BE2C (cell line): ENCODE data around the gene EHD4. TPM values are rescaled to one million over a fixed set of nuclear protein-coding genes. Genes with fewer than 3 reads are reported as not detected.

ENCODE experiments used
- DNase-seq: peaks from one replicate; pipeline ENCODE4 v3.0.0-alpha.2; 2020
- H3K27me3 ChIP-seq: fragments of 250-450 bp; sonication (Bioruptor Pico); 2 replicates; pipeline ENCODE4 v1.5.1; 2020; ENCODE audit warnings: mild to moderate bottlenecking
- H3K36me3 ChIP-seq: fragments of 250-450 bp; sonication (Bioruptor Pico); 2 replicates; pipeline ENCODE4 v1.5.1; 2020; ENCODE audit warnings: mild to moderate bottlenecking
- H3K4me1 ChIP-seq: fragments of 250-450 bp; sonication (Bioruptor Pico); 2 replicates; pipeline ENCODE4 v1.5.1; 2020
- H3K4me3 ChIP-seq: 2 replicates; pipeline ENCODE4 v1.5.1; 2011; ENCODE audit warnings: low read depth, low read length
- H3K9me3 ChIP-seq: fragments of 250-450 bp; sonication (Bioruptor Pico); 2 replicates; pipeline ENCODE4 v1.5.1; 2020
- polyA plus RNA-seq: library from polyadenylated mRNA; unstranded; fragments of >200 nt; gene quantifications from one replicate; pipeline ENCODE4 v1.2.1, GENCODE V29; 2012; ENCODE audit warnings: low read depth, missing spikeins; ENCODE audit not compliant: insufficient read length, insufficient read depth
- TF ChIP-seq, protein P1 (sequence below): IDR thresholded peaks from 2 replicates; pipeline ENCODE4 v1.5.1; 2012; ENCODE audit warnings: mild to moderate bottlenecking, low read depth, low read length

The EHD4 gene
- polyA plus RNA-seq = 2.4 TPM

DNA sequence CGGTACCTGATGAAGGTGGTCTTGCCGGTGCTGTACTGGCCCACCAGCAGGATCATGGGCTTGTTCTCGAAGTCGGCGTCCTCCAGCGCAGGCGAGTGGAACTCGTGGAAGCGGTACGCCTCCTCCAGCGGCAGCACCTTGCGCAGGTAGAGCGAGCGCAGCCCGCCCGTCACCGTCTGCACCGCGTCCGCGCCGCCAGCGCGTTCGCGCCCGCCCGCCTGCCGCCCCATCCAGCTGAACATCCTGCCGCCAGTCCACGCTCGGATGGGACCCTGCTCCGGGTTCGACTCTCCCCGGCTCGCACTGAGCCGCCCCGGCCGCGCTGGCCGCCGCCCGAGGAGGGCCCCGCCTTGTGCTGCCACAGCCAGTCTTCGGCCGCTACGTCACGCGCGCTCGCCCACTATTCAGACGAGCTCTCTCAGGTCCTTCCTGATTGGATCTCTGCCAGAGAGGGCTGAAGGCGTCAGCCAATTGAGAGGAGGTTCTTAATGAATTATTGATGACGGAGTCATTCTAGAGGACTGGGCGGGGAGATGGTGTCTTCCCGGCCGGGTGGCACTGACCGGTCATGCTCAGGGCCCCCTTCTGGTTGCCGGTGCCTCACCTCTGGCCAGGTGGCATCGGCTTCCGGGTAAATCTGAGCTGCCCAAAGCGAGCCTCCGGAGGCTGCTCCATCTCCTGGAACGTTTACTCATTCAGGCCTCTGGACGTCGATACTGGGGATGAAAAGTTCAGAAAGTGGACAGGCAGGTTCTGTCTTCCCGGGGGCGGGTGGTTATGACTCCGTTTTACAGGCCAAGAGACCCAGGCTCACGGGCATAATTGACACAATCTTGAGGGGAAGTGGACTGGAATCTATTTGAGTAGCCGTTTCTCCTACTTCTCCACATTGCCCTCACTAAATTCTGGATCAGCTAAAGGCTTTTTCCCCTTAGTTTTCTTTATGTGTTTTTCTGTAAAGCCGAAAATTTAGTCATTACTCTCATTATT, at the start of gene EHD4:
EHD4 (minus strand) TSS at position 305 of the 990 bp plus-strand sequence; CDS start at position 242, 63 bp downstream.
- H3K4me1 ChIP-seq = no peaks in the 10 kb centered on the region
- peaks cover 3% of the 10 kb centered on the region for H3K27me3 ChIP-seq
- H3K36me3 ChIP-seq = no peaks in the 10 kb centered on the region
- H3K4me3 ChIP-seq = peak within 1 kb of the TSS; percentile 73
- H3K9me3 ChIP-seq = no peaks in the 10 kb centered on the region
- TF ChIP-seq, protein P1, sequence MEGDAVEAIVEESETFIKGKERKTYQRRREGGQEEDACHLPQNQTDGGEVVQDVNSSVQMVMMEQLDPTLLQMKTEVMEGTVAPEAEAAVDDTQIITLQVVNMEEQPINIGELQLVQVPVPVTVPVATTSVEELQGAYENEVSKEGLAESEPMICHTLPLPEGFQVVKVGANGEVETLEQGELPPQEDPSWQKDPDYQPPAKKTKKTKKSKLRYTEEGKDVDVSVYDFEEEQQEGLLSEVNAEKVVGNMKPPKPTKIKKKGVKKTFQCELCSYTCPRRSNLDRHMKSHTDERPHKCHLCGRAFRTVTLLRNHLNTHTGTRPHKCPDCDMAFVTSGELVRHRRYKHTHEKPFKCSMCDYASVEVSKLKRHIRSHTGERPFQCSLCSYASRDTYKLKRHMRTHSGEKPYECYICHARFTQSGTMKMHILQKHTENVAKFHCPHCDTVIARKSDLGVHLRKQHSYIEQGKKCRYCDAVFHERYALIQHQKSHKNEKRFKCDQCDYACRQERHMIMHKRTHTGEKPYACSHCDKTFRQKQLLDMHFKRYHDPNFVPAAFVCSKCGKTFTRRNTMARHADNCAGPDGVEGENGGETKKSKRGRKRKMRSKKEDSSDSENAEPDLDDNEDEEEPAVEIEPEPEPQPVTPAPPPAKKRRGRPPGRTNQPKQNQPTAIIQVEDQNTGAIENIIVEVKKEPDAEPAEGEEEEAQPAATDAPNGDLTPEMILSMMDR = peak; percentile 51
- peak; percentile 99 for DNase-seq

DNA sequence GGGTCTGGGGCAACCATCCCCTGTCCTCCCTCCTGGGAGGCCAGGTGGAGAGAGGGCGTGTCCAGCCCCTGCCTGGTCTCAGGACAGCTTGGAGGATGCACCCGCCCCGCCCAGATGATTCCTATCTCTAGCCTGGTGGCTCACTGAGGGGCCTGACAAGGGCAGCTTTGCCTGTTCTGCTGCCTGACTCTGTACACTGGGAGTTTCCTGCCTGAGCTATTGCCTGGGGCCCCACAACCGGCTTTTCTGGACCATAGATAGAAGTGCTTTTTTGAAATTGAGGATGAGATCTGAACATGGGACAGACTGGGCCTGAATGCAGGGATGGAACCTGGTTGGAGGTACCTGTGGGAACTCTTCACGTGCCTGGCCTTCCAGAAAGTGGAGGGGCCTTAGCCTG, 49.2 kb upstream of the EHD4 start:
- Histone ChIP-seq H3K4me1 (peaks cover 19% of the 10 kb centered on the region), H3K36me3 (no peaks in the 10 kb centered on the region), H3K4me3 (no peak overlapping the region), H3K9me3 (no peaks in the 10 kb centered on the region; the same call in 1 of the 2 replicates), H3K27me3 (no peaks in the 10 kb centered on the region)
- no peak for DNase-seq
- TF ChIP-seq, protein P1 = no peak

DNA sequence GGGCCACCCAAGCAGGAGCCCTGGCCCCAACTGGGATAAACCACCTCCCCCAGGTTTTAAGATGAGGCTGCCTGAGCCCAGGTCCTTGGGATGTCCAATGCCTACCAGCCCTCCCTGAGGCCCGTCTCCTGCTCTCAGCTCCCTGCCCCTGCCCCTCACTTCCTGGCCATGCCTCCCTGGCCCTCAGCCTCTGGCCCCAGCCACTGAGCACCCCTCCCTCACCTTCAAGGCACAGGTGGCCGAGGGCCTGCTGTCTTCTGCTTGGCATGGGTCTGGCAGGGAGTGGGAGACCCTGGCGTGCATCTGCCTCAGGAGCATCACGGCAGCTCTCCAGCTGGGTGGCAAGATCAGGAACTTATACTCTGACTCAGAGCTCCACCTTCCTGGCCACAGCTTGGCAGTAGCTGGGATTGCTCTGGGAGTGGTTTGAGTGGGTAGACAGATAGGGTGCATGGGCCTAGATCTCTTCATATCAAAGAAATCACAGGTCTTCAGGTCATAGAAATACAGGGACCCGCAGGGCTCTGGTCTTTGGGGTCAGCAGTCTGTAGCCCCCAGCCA, 48.4 kb upstream of the EHD4 start, which contains the start of gene PLA2G4E:
PLA2G4E (minus strand) TSS at position 330 of the 561 bp plus-strand sequence; CDS start at position 318, 12 bp downstream.
- DNase-seq = no peak
- H3K4me3 ChIP-seq = no peak within 1 kb of the TSS
- H3K4me1 ChIP-seq = peaks cover 19% of the 10 kb centered on the region
- TF ChIP-seq, protein P1 = no peak
- no peaks in the 10 kb centered on the region for H3K27me3 ChIP-seq
- no peaks in the 10 kb centered on the region for H3K36me3 ChIP-seq
- no peaks in the 10 kb centered on the region for H3K9me3 ChIP-seq

DNA sequence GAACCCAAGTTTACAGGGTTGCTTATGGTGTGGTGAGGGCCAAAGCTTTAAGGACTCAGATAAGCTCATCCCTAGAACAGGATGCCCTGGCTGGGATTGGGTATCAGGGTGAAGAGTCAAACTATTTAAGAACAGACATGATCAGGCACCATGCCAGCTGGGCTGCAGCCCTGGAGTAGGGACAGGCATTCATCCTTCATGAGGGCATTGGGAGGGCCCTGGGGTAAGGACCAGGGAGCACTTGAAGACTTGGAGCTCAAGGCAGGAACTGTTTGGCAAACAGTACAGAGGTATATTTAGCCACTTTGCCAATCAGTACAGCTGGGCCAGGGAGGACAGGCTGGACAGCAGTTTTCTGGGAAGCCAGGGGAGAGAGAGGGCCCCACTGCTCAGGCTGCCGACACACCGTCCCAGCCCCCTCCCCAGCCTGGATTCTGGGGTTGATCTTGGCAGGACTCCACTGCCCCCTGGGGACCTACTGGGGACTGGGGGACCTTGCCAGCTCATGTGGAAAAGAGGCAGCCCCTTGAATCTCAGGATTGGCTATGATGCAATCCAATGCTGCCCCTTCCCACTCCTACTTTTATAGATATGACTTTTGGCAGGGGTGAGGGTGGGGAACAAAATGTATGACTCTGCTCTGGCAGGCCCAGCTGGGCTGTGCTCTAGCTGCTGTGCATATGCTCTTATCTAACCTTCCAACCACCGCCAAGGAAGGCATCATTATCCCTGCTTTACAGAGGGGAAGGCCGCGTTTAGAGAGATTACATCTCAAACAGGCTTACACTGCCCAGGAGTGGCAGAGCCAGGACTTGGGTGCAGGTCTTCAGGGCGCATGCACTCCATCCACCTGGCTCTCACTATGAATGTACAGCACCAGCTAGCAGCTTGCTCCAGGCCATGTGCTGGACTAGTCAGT, 46.2 kb upstream of the EHD4 start:
- DNase-seq = peak; percentile 64
- Histone ChIP-seq H3K4me3 (no peak overlapping the region), H3K27me3 (no peaks in the 10 kb centered on the region), H3K36me3 (no peaks in the 10 kb centered on the region), H3K9me3 (no peaks in the 10 kb centered on the region), H3K4me1 (peaks cover 19% of the 10 kb centered on the region)
- TF ChIP-seq, protein P1 = peak; percentile 18; the same call in 1 of the 2 replicates

DNA sequence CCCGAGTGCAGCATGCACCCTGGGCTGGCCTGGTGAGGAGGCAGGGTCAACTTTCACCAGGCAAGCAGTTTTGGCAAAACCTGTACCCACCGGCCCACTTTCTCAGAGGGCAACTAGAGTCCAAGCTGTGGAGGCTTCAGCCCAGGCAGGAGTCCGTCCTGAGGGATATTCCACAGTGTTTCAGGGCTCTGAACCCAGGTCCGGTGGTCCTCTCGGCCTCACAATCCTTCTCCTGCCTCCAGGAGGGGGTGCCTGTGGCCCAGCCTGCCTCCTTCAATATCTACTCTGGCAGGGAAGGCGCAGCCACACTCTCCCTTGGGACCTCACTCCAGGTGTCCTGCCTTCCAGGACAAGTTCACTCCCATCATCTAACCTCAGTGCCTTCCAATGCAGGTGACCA, 44.6 kb upstream of the EHD4 start:
- Histone ChIP-seq H3K27me3 (no peaks in the 10 kb centered on the region), H3K36me3 (no peaks in the 10 kb centered on the region), H3K4me1 (peaks cover 19% of the 10 kb centered on the region), H3K4me3 (no peak overlapping the region), H3K9me3 (no peaks in the 10 kb centered on the region)
- TF ChIP-seq, protein P1 = no peak
- no peak for DNase-seq
